Panc1 (cell line): ENCODE results near the gene TTLL5. TPM values are rescaled to one million over a fixed set of nuclear protein-coding genes. Genes with fewer than 3 reads are reported as not detected.

Experiments
- ATAC-seq: fragments of 200-7000 bp; cut with Tn5 transposase; 2 replicates; pipeline ENCODE4 v1.9.1; 2020; ENCODE audit warnings: mild to moderate bottlenecking, moderate library complexity
- BruUV-seq: library from RNA; stranded (reverse); fragments of 400-500 nt; replicated peaks from 2 replicates; lab custom pipeline; 2021; lab: Mats Ljungman, UMichigan
- CTCF ChIA-PET: fragments of 300-600 bp; sonication (Branson Sonifier 250); formaldehyde crosslinking; loops from one replicate; lab custom pipeline; 2022; ENCODE audit warnings: antibody characterized with exemption; lab: Charles Lee
- POLR2A ChIA-PET: fragments of 300-600 bp; sonication (Branson Sonifier 250); formaldehyde crosslinking; loops from one replicate; lab custom pipeline; 2022; ENCODE audit warnings: antibody characterized with exemption; lab: Charles Lee
- DNase-seq: peaks from one replicate; pipeline ENCODE4 v3.0.0-alpha.2; 2010; ENCODE audit warnings: low read depth, low spot score
- H3K27ac ChIP-seq: 2 replicates; pipeline ENCODE4 v1.5.1; 2011; ENCODE audit warnings: mild to moderate bottlenecking, low read length, inconsistent platforms
- H3K27me3 ChIP-seq: fragments of 200-500 bp; sonication (Bioruptor generic); 2 replicates; pipeline ENCODE4 v1.6.0; 2014; ENCODE audit warnings: low read length, inconsistent platforms; ENCODE audit not compliant: control insufficient read depth, insufficient read depth
- H3K36me3 ChIP-seq: fragments of 200-500 bp; sonication (Bioruptor generic); 2 replicates; pipeline ENCODE4 v1.5.1; 2014; ENCODE audit warnings: inconsistent platforms, mild to moderate bottlenecking, low read length, moderate library complexity; ENCODE audit not compliant: control insufficient read depth, insufficient read depth
- H3K4me1 ChIP-seq: 2 replicates; pipeline ENCODE4 v1.5.1; 2011; ENCODE audit warnings: inconsistent platforms, mild to moderate bottlenecking, low read length, moderate library complexity; ENCODE audit not compliant: control insufficient read depth, insufficient read depth
- H3K4me3 ChIP-seq, 2 experiments: 2 replicates each; pipeline ENCODE4 v1.5.1; 2011 to 2012; ENCODE audit warnings: low read depth in 2 of 2, low read length in 2 of 2, mild to moderate bottlenecking in 2 of 2, inconsistent platforms in 1 of 2, moderate library complexity in 1 of 2
- H3K9me3 ChIP-seq: fragments of 200-500 bp; sonication (Bioruptor generic); 2 replicates; pipeline ENCODE4 v1.5.1; 2014; ENCODE audit warnings: low read depth, mild to moderate bottlenecking, inconsistent platforms, low read length, moderate library complexity; ENCODE audit not compliant: control insufficient read depth, insufficient read depth
- POLR2AphosphoS5 ChIP-seq: IDR thresholded peaks from 2 replicates; pipeline ENCODE4 v1.6.1; 2012; ENCODE audit warnings: mild to moderate bottlenecking, low read depth, low read length, moderate library complexity
- SIN3A ChIP-seq: IDR thresholded peaks from 2 replicates; pipeline ENCODE4 v1.6.1; 2012; ENCODE audit warnings: low read depth, mild to moderate bottlenecking, low read length, moderate library complexity, borderline replicate concordance; ENCODE audit not compliant: insufficient read depth
- TCF7L2 ChIP-seq: IDR thresholded peaks from 2 replicates; pipeline ENCODE4 v1.6.1; 2011; ENCODE audit warnings: mild to moderate bottlenecking, low read depth, low read length, inconsistent platforms
- in situ Hi-C: cut with HindIII; loops from 2 replicates; pipeline ENCODE4 v1.10.0; 2016; ENCODE audit warnings: low sequenced_read_pairs, low pct_unique_long_range_greater_than_20kb
- intact Hi-C: fragments of 100-400 bp; cut with micrococcal nuclease; formaldehyde crosslinking; loops from one replicate; pipeline ENCODE4 v1.10.0; 2022; ENCODE audit not compliant: unreplicated experiment
- total RNA-seq: library from RNA; stranded (reverse); gene quantifications from one replicate; pipeline ENCODE4 v1.2.1, GENCODE V29; 2021; ENCODE audit not compliant: unreplicated experiment
- TF ChIP-seq, protein P1 (sequence below): fragments of 450-650 bp; IDR thresholded peaks from 2 replicates; pipeline ENCODE4 v1.5.1; 2017; ENCODE audit warnings: mild to moderate bottlenecking
- TF ChIP-seq, protein P2 (sequence below), 2 experiments: IDR thresholded peaks; 2 replicates each; pipeline ENCODE4 v1.6.1; 2011 to 2012; ENCODE audit warnings: low read depth in 2 of 2, control low read depth in 1 of 2, low read length in 1 of 2, mild to moderate bottlenecking in 1 of 2, moderate library complexity in 1 of 2; ENCODE audit not compliant: insufficient read depth in 1 of 2

The TTLL5 gene
- total RNA-seq, 1 experiment from 2014 or later: 23.5 TPM

DNA sequence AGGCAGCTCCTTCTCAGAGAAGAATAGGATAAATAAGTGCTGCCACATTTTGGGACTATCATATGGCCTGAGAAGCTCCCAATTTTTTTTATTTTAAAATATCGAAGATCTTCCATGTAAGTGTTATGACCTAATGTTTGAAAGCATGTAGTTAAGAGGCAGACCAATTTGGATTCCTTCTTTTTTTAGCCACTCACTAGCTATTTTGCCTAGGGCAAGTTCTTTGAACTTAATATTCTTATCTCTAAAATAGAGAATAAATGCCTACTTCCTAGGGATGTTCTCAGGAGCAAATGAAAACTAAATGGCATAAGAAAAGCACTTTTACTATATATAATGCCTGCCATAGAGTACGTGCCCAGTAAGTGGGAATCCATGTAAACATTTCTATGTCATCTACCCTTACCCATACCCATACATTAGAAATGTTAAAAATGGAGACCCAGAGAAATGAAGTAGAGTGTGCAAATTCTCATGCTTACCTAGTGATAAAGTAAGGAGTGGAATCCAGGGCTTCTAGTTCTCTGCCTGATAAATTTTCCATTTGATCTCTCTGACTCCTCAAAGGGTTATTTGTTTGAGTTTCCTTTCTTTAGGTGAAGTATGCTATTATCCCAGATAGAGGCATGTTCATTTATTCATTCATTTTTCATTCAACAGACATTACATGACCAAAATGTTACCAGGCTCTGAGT lies 172.4 kb downstream of the TTLL5 start:
- BruUV-seq: no TSS peak

DNA sequence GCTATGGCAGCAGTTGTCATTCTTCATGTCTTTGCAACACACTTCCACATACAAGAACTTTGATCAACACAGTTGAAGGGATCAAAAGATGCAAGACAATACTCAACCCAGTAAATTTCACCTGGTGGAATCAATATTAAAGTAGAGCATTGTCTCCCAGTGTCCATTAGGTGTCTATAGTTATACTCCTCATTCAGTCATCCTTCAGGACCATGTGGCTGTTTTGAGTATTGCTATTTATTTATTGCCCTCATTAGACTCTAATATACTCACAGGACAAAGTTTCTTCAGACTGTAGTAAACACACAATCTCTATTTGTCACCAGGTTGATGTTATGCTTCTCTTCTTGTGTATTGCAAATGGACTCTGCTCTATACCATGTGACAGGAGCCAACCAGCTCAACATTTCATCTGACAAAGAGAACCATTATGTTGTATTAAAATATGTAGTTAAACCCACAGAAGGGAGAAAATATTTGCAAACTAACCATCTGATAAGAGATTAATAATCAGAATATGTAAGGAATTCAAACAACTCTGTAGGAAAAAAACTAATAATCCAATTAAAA lies 174.2 kb downstream of the TTLL5 start:
- Histone ChIP-seq H3K9me3 (no peaks in the 10 kb centered on the region), H3K4me1 (peaks cover 5% of the 10 kb centered on the region), H3K27me3 (no peaks in the 10 kb centered on the region), H3K4me3 (no peak overlapping the region), H3K27ac (no peak overlapping the region), H3K36me3 (no peaks in the 10 kb centered on the region)
- no TSS peak for BruUV-seq
- TF ChIP-seq, protein P1, sequence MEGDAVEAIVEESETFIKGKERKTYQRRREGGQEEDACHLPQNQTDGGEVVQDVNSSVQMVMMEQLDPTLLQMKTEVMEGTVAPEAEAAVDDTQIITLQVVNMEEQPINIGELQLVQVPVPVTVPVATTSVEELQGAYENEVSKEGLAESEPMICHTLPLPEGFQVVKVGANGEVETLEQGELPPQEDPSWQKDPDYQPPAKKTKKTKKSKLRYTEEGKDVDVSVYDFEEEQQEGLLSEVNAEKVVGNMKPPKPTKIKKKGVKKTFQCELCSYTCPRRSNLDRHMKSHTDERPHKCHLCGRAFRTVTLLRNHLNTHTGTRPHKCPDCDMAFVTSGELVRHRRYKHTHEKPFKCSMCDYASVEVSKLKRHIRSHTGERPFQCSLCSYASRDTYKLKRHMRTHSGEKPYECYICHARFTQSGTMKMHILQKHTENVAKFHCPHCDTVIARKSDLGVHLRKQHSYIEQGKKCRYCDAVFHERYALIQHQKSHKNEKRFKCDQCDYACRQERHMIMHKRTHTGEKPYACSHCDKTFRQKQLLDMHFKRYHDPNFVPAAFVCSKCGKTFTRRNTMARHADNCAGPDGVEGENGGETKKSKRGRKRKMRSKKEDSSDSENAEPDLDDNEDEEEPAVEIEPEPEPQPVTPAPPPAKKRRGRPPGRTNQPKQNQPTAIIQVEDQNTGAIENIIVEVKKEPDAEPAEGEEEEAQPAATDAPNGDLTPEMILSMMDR: no peak
- no peak for TF ChIP-seq POLR2AphosphoS5
- TF ChIP-seq, protein P2, sequence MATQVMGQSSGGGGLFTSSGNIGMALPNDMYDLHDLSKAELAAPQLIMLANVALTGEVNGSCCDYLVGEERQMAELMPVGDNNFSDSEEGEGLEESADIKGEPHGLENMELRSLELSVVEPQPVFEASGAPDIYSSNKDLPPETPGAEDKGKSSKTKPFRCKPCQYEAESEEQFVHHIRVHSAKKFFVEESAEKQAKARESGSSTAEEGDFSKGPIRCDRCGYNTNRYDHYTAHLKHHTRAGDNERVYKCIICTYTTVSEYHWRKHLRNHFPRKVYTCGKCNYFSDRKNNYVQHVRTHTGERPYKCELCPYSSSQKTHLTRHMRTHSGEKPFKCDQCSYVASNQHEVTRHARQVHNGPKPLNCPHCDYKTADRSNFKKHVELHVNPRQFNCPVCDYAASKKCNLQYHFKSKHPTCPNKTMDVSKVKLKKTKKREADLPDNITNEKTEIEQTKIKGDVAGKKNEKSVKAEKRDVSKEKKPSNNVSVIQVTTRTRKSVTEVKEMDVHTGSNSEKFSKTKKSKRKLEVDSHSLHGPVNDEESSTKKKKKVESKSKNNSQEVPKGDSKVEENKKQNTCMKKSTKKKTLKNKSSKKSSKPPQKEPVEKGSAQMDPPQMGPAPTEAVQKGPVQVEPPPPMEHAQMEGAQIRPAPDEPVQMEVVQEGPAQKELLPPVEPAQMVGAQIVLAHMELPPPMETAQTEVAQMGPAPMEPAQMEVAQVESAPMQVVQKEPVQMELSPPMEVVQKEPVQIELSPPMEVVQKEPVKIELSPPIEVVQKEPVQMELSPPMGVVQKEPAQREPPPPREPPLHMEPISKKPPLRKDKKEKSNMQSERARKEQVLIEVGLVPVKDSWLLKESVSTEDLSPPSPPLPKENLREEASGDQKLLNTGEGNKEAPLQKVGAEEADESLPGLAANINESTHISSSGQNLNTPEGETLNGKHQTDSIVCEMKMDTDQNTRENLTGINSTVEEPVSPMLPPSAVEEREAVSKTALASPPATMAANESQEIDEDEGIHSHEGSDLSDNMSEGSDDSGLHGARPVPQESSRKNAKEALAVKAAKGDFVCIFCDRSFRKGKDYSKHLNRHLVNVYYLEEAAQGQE (IDR thresholded peaks at IDR 0.05; ENCODE audit: insufficient read depth in 1 of 2, low read depth in 2 of 2, low read length in 1 of 2): no peak
- TF ChIP-seq SIN3A: no peak
- no peak for TF ChIP-seq TCF7L2
- intact Hi-C loops (no loop called here), in situ Hi-C loops (no loop called here)
- ATAC-seq (no peak), DNase-seq (no peak)
- CTCF ChIA-PET: no interaction called here
- POLR2A ChIA-PET: no interaction called here

More for the DNA sequence above, 172.4 kb downstream of the TTLL5 start:
- TF ChIP-seq, protein P2 (IDR thresholded peaks at IDR 0.05; ENCODE audit: insufficient read depth in 1 of 2, low read depth in 2 of 2, low read length in 1 of 2): no peak
- TF ChIP-seq TCF7L2 (no peak), POLR2AphosphoS5 (no peak), SIN3A (no peak)
- TF ChIP-seq, protein P1: no peak
- ATAC-seq (no peak), DNase-seq (no peak)
- Histone ChIP-seq H3K9me3 (no peaks in the 10 kb centered on the region), H3K27ac (no peak overlapping the region), H3K4me1 (peaks cover 5% of the 10 kb centered on the region), H3K27me3 (no peaks in the 10 kb centered on the region), H3K4me3 (no peak overlapping the region), H3K36me3 (no peaks in the 10 kb centered on the region)
- intact Hi-C loops (no loop called here), in situ Hi-C loops (no loop called here)
- CTCF ChIA-PET: no interaction called here
- POLR2A ChIA-PET: no interaction called here
